A673 (cell line): ENCODE results near the gene STARD7.

Experiments
- EZH2 ChIP-seq: fragments of 200-600 bp; sonication (generic); IDR thresholded peaks from 2 replicates; pipeline ENCODE4 v1.6.1; 2017; ENCODE audit warnings: borderline replicate concordance, low read depth, mild to moderate bottlenecking, mixed read lengths, antibody characterized with exemption, low read length; ENCODE audit not compliant: poor library complexity, severe bottlenecking
- TF ChIP-seq, protein P1 (sequence below): fragments of 300-800, 200-600 bp; sonication (generic); conservative IDR thresholded peaks from 2 replicates; pipeline ENCODE4 v1.5.1; 2017; ENCODE audit warnings: low read depth, mild to moderate bottlenecking, antibody characterized with exemption, low read length, moderate library complexity, mixed read lengths

DNA sequence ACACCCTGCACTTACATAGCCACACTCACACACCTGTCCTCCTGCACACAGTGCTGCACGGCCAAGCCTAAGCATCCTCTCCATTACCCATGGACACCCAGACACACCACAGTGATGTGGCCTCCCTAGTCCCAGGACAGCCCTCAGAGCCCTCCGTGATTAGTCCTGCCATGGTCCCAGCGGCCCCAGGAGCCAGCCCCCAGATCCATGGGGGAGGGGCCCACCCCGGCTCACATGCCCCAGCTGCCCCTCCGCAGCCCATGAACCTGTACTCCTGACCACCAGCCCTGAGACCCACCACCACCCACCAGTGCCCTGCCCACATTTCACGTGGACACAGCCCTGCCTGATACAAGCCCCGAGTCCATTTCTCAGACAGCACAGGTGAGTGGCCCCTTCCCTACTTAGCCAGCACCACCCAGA, 55.3 kb downstream of the STARD7 start:
- no peak for TF ChIP-seq EZH2
- TF ChIP-seq, protein P1, sequence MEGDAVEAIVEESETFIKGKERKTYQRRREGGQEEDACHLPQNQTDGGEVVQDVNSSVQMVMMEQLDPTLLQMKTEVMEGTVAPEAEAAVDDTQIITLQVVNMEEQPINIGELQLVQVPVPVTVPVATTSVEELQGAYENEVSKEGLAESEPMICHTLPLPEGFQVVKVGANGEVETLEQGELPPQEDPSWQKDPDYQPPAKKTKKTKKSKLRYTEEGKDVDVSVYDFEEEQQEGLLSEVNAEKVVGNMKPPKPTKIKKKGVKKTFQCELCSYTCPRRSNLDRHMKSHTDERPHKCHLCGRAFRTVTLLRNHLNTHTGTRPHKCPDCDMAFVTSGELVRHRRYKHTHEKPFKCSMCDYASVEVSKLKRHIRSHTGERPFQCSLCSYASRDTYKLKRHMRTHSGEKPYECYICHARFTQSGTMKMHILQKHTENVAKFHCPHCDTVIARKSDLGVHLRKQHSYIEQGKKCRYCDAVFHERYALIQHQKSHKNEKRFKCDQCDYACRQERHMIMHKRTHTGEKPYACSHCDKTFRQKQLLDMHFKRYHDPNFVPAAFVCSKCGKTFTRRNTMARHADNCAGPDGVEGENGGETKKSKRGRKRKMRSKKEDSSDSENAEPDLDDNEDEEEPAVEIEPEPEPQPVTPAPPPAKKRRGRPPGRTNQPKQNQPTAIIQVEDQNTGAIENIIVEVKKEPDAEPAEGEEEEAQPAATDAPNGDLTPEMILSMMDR = no peak
